RWPE2 (cell line): ENCODE data around the gene SHANK3.

Experiments
- ATAC-seq: fragments of 200-7000 bp; cut with Tn5 transposase; 3 replicates; pipeline ENCODE4 v1.9.1; 2021; ENCODE audit warnings: low read depth
- DNase-seq: peaks from one replicate; pipeline ENCODE4 v3.0.0-alpha.2; 2020; ENCODE audit warnings: low spot score
- H3K27ac ChIP-seq: fragments of 450-650 bp; 2 replicates; pipeline ENCODE4 v1.5.1; 2017; ENCODE audit warnings: mild to moderate bottlenecking; ENCODE audit not compliant: poor library complexity, severe bottlenecking
- H3K27me3 ChIP-seq: fragments of 250-450 bp; sonication (Bioruptor Pico); 2 replicates; pipeline ENCODE4 v1.5.1; 2021; ENCODE audit warnings: mild to moderate bottlenecking, moderate library complexity; ENCODE audit not compliant: insufficient read depth, poor library complexity, severe bottlenecking
- H3K36me3 ChIP-seq: fragments of 250-450 bp; sonication (Bioruptor Pico); 2 replicates; pipeline ENCODE4 v1.5.1; 2020; ENCODE audit warnings: low read depth, mild to moderate bottlenecking, moderate library complexity
- H3K4me1 ChIP-seq: fragments of 250-450 bp; sonication (Bioruptor Pico); 2 replicates; pipeline ENCODE4 v1.5.1; 2021; ENCODE audit warnings: mild to moderate bottlenecking, moderate library complexity; ENCODE audit not compliant: insufficient read depth, poor library complexity, severe bottlenecking
- H3K4me3 ChIP-seq: fragments of 250-450 bp; sonication (Bioruptor Pico); 2 replicates; pipeline ENCODE4 v1.5.1; 2021; ENCODE audit warnings: mild to moderate bottlenecking, moderate library complexity; ENCODE audit not compliant: severe bottlenecking
- H3K9me3 ChIP-seq: fragments of 250-450 bp; sonication (Bioruptor Pico); 2 replicates; pipeline ENCODE4 v1.5.1; 2021; ENCODE audit warnings: mild to moderate bottlenecking, moderate library complexity; ENCODE audit not compliant: severe bottlenecking
- CTCF ChIP-seq: fragments of 450-650 bp; IDR thresholded peaks from one replicate; pipeline ENCODE4 v1.5.1; 2017; ENCODE audit warnings: mild to moderate bottlenecking, moderate library complexity; ENCODE audit not compliant: poor library complexity, severe bottlenecking

The SHANK3 gene

GRCh38 chr22:50684986-50685385 lies 12.4 kb downstream of the SHANK3 start:
- DNase-seq: no peak
- Histone ChIP-seq H3K27ac (no peak overlapping the region), H3K4me1 (no peaks in the 10 kb centered on the region), H3K4me3 (no peak overlapping the region), H3K9me3 (no peaks in the 10 kb centered on the region), H3K36me3 (no peaks in the 10 kb centered on the region), H3K27me3 (no peaks in the 10 kb centered on the region)
- TF ChIP-seq CTCF: no peak
- ATAC-seq: no peak

GRCh38 chr22:50686794-50687193 lies 14.2 kb downstream of the SHANK3 start:
- no peak for TF ChIP-seq CTCF
- ATAC-seq (no peak), DNase-seq (no peak)
- Histone ChIP-seq H3K27ac (no peak overlapping the region), H3K27me3 (no peaks in the 10 kb centered on the region), H3K4me1 (no peaks in the 10 kb centered on the region), H3K4me3 (no peak overlapping the region), H3K36me3 (no peaks in the 10 kb centered on the region), H3K9me3 (no peaks in the 10 kb centered on the region)

- no peak for DNase-seq
- no peaks in the 10 kb centered on the region for H3K4me1 ChIP-seq
- H3K27ac ChIP-seq: no peak overlapping the region
Measured at GRCh38 chr22:50687829-50688228, 15.2 kb downstream of the SHANK3 start.

GRCh38 chr22:50688448-50688847 lies 15.8 kb downstream of the SHANK3 start:
- Histone ChIP-seq H3K4me1 (no peaks in the 10 kb centered on the region), H3K27ac (no peak overlapping the region), H3K27me3 (no peaks in the 10 kb centered on the region), H3K36me3 (no peaks in the 10 kb centered on the region), H3K9me3 (no peaks in the 10 kb centered on the region), H3K4me3 (no peak overlapping the region)
- DNase-seq: no peak
- ATAC-seq: no peak
- no peak for TF ChIP-seq CTCF

More at GRCh38 chr22:50687829-50688228, 15.2 kb downstream of the SHANK3 start:
- ATAC-seq: no peak
- no peak overlapping the region for H3K4me3 ChIP-seq
- H3K27me3 ChIP-seq: no peaks in the 10 kb centered on the region
- TF ChIP-seq CTCF: no peak
- no peaks in the 10 kb centered on the region for H3K36me3 ChIP-seq
- no peaks in the 10 kb centered on the region for H3K9me3 ChIP-seq

- H3K4me3 ChIP-seq: no peak overlapping the region
- no peaks in the 10 kb centered on the region for H3K9me3 ChIP-seq
- no peaks in the 10 kb centered on the region for H3K36me3 ChIP-seq
- ATAC-seq (no peak), DNase-seq (no peak)
- no peak overlapping the region for H3K27ac ChIP-seq
- no peaks in the 10 kb centered on the region for H3K27me3 ChIP-seq
- H3K4me1 ChIP-seq: no peaks in the 10 kb centered on the region
- TF ChIP-seq CTCF: peak; percentile 77
Measured at GRCh38 chr22:50691521-50691920, 18.9 kb downstream of the SHANK3 start.
